ENCODE data around the gene MSX1.

Gene MSX1

GRCh38 chr4:4873203-4873602, 13.7 kb downstream of the MSX1 start:
- no peaks in the 10 kb centered on the region for H3K9me3 ChIP-seq (ENCODE audit: insufficient read depth, low read depth, low read length)
- H3K4me1 ChIP-seq (ENCODE audit: control insufficient read depth in 1 of 2, insufficient read depth in 2 of 2, low read length in 2 of 2) = peaks cover 17 to 19% of the 10 kb centered on the region in 2 experiments

GRCh38 chr4:4874254-4874653, 14.8 kb downstream of the MSX1 start:
- Histone ChIP-seq H3K23ac (ENCODE audit: low read length) (no peak overlapping the region), H3K4me3 (ENCODE audit: low read depth, low read length) (no peak overlapping the region), H3K36me3 (ENCODE audit: control insufficient read depth in 1 of 2, insufficient read depth in 2 of 2, low read length in 2 of 2) (no peaks in the 10 kb centered on the region), H3K9ac (ENCODE audit: low read length) (no peak overlapping the region), H3K27ac (ENCODE audit: low read depth, low read length) (no peak overlapping the region), H4K8ac (ENCODE audit: low read depth, low read length) (no peak overlapping the region), H3K4me1 (ENCODE audit: control insufficient read depth in 1 of 2, insufficient read depth in 2 of 2, low read length in 2 of 2) (peaks cover 13 to 15% of the 10 kb centered on the region in 2 experiments), H3K14ac (ENCODE audit: low read length) (no peak overlapping the region), H2AFZ (ENCODE audit: insufficient read depth, low read length, poor library complexity) (no peak overlapping the region), H2BK120ac (ENCODE audit: insufficient read depth, low read length, poor library complexity) (no peak overlapping the region), H2AK5ac (ENCODE audit: low read length) (no peak overlapping the region), H3K79me2 (ENCODE audit: control insufficient read depth, insufficient read depth, low read length, poor library complexity) (no peaks in the 10 kb centered on the region), H2BK5ac (ENCODE audit: low read depth, low read length, poor library complexity) (no peak overlapping the region), H3K4ac (ENCODE audit: low read depth, low read length) (no peak overlapping the region), H3K27me3 (ENCODE audit: insufficient read depth, low read length) (peaks cover 46% of the 10 kb centered on the region), H3K79me1 (ENCODE audit: low read length) (no peaks in the 10 kb centered on the region), H4K12ac (ENCODE audit: low read depth, low read length) (no peak overlapping the region), H2BK12ac (ENCODE audit: low read length) (no peak overlapping the region), H4K91ac (ENCODE audit: low read depth, low read length) (no peak overlapping the region), H3K4me2 (ENCODE audit: low read length) (no peak overlapping the region), H3K9me3 (ENCODE audit: insufficient read depth, low read depth, low read length) (no peaks in the 10 kb centered on the region), H3K18ac (ENCODE audit: low read length) (no peak overlapping the region)
- whole genome bisulfite sequencing (ENCODE audit: extremely low coverage, insufficient coverage, insufficient read length) = no CpG with 5 or more reads among the region's 2 CpGs
- DNase-seq = no peak

More at GRCh38 chr4:4873203-4873602, 13.7 kb downstream of the MSX1 start:
- H2BK12ac ChIP-seq (ENCODE audit: low read length) = no peak overlapping the region
- no peak overlapping the region for H3K27ac ChIP-seq (ENCODE audit: low read depth, low read length)
- peaks cover under 1% of the 10 kb centered on the region for H3K79me1 ChIP-seq (ENCODE audit: low read length)
- no peak overlapping the region for H3K4ac ChIP-seq (ENCODE audit: low read depth, low read length)
- no peak overlapping the region for H4K91ac ChIP-seq (ENCODE audit: low read depth, low read length)
- no peaks in the 10 kb centered on the region for H3K36me3 ChIP-seq (ENCODE audit: control insufficient read depth in 1 of 2, insufficient read depth in 2 of 2, low read length in 2 of 2)
- no peak overlapping the region for H3K23ac ChIP-seq (ENCODE audit: low read length)
- no peak overlapping the region for H3K4me3 ChIP-seq (ENCODE audit: low read depth, low read length)
- no CpG with 5 or more reads among the region's 11 CpGs for WGBS (ENCODE audit: extremely low coverage, insufficient coverage, insufficient read length)
- H4K12ac ChIP-seq (ENCODE audit: low read depth, low read length) = no peak overlapping the region
- H3K27me3 ChIP-seq (ENCODE audit: insufficient read depth, low read length) = peaks cover 53% of the 10 kb centered on the region
- H2AFZ ChIP-seq (ENCODE audit: insufficient read depth, low read length, poor library complexity) = no peak overlapping the region
- DNase-seq = no peak
- H2BK5ac ChIP-seq (ENCODE audit: low read depth, low read length, poor library complexity) = no peak overlapping the region
- no peak overlapping the region for H4K8ac ChIP-seq (ENCODE audit: low read depth, low read length)
- no peak overlapping the region for H2AK5ac ChIP-seq (ENCODE audit: low read length)
- no peak overlapping the region for H3K4me2 ChIP-seq (ENCODE audit: low read length)
- no peak overlapping the region for H3K18ac ChIP-seq (ENCODE audit: low read length)
- H3K14ac ChIP-seq (ENCODE audit: low read length) = no peak overlapping the region
- no peak overlapping the region for H2BK120ac ChIP-seq (ENCODE audit: insufficient read depth, low read length, poor library complexity)
- H3K79me2 ChIP-seq (ENCODE audit: control insufficient read depth, insufficient read depth, low read length, poor library complexity) = no peaks in the 10 kb centered on the region
- no peak overlapping the region for H3K9ac ChIP-seq (ENCODE audit: low read length)

- H3K27me3 ChIP-seq (ENCODE audit: insufficient read depth, low read length) = peaks cover 37% of the 10 kb centered on the region
- no peaks in the 10 kb centered on the region for H3K79me2 ChIP-seq (ENCODE audit: control insufficient read depth, insufficient read depth, low read length, poor library complexity)
- no peak overlapping the region for H3K27ac ChIP-seq (ENCODE audit: low read depth, low read length)
- H3K23ac ChIP-seq (ENCODE audit: low read length) = no peak overlapping the region
- no peaks in the 10 kb centered on the region for H3K79me1 ChIP-seq (ENCODE audit: low read length)
- H2BK120ac ChIP-seq (ENCODE audit: insufficient read depth, low read length, poor library complexity) = no peak overlapping the region
- H3K14ac ChIP-seq (ENCODE audit: low read length) = no peak overlapping the region
- no peak overlapping the region for H3K4me3 ChIP-seq (ENCODE audit: low read depth, low read length)
- H3K9ac ChIP-seq (ENCODE audit: low read length) = no peak overlapping the region
- H3K4ac ChIP-seq (ENCODE audit: low read depth, low read length) = no peak overlapping the region
- no peak for DNase-seq
- no peaks in the 10 kb centered on the region for H3K9me3 ChIP-seq (ENCODE audit: insufficient read depth, low read depth, low read length)
- H4K12ac ChIP-seq (ENCODE audit: low read depth, low read length) = no peak overlapping the region
- H2BK5ac ChIP-seq (ENCODE audit: low read depth, low read length, poor library complexity) = no peak overlapping the region
- no peak overlapping the region for H2AK5ac ChIP-seq (ENCODE audit: low read length)
- H3K36me3 ChIP-seq (ENCODE audit: control insufficient read depth in 1 of 2, insufficient read depth in 2 of 2, low read length in 2 of 2) = no peaks in the 10 kb centered on the region
- peaks cover 5 to 7% of the 10 kb centered on the region in 2 experiments for H3K4me1 ChIP-seq (ENCODE audit: control insufficient read depth in 1 of 2, insufficient read depth in 2 of 2, low read length in 2 of 2)
- no peak overlapping the region for H3K4me2 ChIP-seq (ENCODE audit: low read length)
- no peak overlapping the region for H4K91ac ChIP-seq (ENCODE audit: low read depth, low read length)
- no CpG with 5 or more reads among the region's 5 CpGs for WGBS (ENCODE audit: extremely low coverage, insufficient coverage, insufficient read length)
- H3K18ac ChIP-seq (ENCODE audit: low read length) = no peak overlapping the region
- H2BK12ac ChIP-seq (ENCODE audit: low read length) = no peak overlapping the region
- H2AFZ ChIP-seq (ENCODE audit: insufficient read depth, low read length, poor library complexity) = no peak overlapping the region
- no peak overlapping the region for H4K8ac ChIP-seq (ENCODE audit: low read depth, low read length)
Measured at GRCh38 chr4:4875147-4875546, 15.7 kb downstream of the MSX1 start.

GRCh38 chr4:4875611-4876010, 16.1 kb downstream of the MSX1 start:
- Histone ChIP-seq H3K79me1 (ENCODE audit: low read length) (no peaks in the 10 kb centered on the region), H3K4ac (ENCODE audit: low read depth, low read length) (no peak overlapping the region), H3K14ac (ENCODE audit: low read length) (no peak overlapping the region), H4K12ac (ENCODE audit: low read depth, low read length) (no peak overlapping the region), H3K4me2 (ENCODE audit: low read length) (no peak overlapping the region), H2BK120ac (ENCODE audit: insufficient read depth, low read length, poor library complexity) (no peak overlapping the region), H3K9ac (ENCODE audit: low read length) (no peak overlapping the region), H3K79me2 (ENCODE audit: control insufficient read depth, insufficient read depth, low read length, poor library complexity) (no peaks in the 10 kb centered on the region), H3K23ac (ENCODE audit: low read length) (no peak overlapping the region), H3K36me3 (ENCODE audit: control insufficient read depth in 1 of 2, insufficient read depth in 2 of 2, low read length in 2 of 2) (no peaks in the 10 kb centered on the region), H4K91ac (ENCODE audit: low read depth, low read length) (no peak overlapping the region), H3K27ac (ENCODE audit: low read depth, low read length) (no peak overlapping the region), H2BK12ac (ENCODE audit: low read length) (no peak overlapping the region), H3K9me3 (ENCODE audit: insufficient read depth, low read depth, low read length) (no peaks in the 10 kb centered on the region), H2BK5ac (ENCODE audit: low read depth, low read length, poor library complexity) (no peak overlapping the region), H2AFZ (ENCODE audit: insufficient read depth, low read length, poor library complexity) (no peak overlapping the region), H3K4me1 (ENCODE audit: control insufficient read depth in 1 of 2, insufficient read depth in 2 of 2, low read length in 2 of 2) (peaks cover under 1 to 7% of the 10 kb centered on the region in 2 experiments), H2AK5ac (ENCODE audit: low read length) (no peak overlapping the region), H3K4me3 (ENCODE audit: low read depth, low read length) (no peak overlapping the region), H3K27me3 (ENCODE audit: insufficient read depth, low read length) (peaks cover 32% of the 10 kb centered on the region), H4K8ac (ENCODE audit: low read depth, low read length) (no peak overlapping the region), H3K18ac (ENCODE audit: low read length) (no peak overlapping the region)
- WGBS (ENCODE audit: extremely low coverage, insufficient coverage, insufficient read length) = no CpG with 5 or more reads among the region's 5 CpGs
- DNase-seq = no peak
